ENCODE data around the gene ITPR1.
"Not testable (repeated sequence)": the region's sequence is repeated elsewhere in the genome, so short reads cannot be mapped to it uniquely, and the experiment has no call there.

The ITPR1 gene

DNA sequence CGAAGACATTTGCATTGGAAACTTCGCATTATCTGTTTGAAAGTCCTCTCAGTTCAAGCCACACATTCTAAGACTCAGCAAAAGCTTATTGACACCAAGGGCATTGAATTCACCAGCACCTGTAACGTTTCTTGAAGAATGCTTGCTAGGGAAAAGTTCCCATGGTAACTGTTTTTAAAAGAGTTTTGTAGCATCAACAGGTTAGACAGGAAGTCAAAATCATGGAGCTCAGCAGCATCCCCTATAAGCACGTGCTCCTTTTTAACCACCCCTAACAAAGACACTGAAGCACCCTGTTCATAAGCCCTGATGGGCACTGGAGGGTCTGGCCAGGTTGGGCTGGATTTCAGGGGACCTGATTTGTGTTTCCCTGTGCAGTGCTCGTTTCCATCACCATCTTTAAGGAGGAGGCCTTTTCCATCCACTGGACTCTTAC lies 256.4 kb downstream of the ITPR1 start:
- DNase-seq, result no peak

DNA sequence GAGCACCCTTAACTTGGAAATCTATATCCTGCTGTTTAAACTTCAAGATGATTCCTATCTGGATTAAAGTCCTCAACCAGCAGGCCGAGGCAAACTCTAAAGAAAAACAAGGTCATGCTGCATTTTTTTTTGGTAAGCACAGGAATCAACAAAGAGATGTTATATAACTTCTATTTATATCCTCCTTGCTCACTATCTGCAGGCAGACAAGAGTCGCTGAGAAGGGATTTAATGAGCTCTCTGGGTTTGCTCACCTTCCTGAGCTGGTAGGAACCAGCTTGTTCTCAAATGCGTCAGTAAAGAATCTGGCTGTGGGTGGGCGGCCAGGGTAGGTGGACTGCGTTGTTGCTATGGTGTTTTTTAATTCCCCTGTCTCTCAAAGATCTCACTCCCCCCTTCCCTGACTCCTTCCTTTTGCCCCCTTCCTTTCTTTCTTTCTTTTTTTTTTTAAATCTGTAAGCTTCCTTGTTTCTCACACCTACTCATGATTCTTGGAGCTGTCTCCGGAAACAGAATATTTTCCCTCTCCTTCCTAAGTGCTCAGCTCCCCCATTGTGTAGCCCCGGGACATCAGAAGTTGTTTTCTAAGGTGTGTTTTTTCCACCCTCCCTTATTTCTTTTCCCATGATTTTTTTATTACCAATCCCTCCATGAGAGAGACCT lies 257.3 kb downstream of the ITPR1 start:
- no peak for DNase-seq

- DNase-seq, result no peak
Measured at GRCh38 chr3:4751029-4751501, 257.9 kb downstream of the ITPR1 start.

- DNase-seq, result no peak
Measured at GRCh38 chr3:4751502-4752101, 258.5 kb downstream of the ITPR1 start.

DNA sequence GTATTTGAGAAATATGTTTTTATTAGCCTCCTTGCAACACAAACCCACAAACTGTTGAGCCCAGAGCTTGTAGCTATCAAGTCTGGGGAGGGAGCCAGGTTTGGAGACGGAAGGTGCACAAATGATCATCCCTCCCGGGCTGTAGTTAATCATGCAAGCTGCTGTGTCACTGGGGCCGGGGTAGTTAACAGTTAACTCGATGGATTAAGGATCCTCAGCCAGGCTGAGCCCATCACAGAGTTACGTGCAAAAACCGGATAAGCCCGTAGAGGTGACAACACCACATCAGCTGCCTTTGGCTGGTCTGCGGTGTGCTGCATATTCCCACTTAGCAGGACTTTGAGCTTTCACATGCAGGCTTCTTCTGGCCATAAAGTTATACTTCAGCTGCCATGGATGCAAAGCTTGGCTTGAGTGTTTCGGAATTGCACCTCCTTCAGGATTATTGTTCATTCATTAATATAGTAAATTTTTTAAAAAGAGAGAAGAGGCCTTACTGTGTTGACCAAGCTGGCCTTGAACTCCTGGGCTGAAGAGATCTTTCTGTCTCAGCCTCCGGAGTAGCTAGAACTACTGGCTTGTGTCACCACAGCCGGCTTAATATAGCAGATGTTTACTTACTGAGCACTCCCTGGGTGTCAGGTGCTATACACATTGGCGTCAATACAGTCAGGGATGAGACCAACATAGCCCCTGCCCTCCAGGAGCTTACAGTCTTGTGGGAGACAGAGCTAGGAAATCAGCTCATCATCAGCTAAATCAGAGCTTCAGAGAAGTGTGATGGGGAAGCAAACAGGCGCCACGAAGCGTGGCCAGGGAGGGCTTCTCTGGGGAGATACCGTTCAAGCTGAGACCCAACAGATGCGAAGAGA lies 259.3 kb downstream of the ITPR1 start:
- DNase-seq, result no peak

DNA sequence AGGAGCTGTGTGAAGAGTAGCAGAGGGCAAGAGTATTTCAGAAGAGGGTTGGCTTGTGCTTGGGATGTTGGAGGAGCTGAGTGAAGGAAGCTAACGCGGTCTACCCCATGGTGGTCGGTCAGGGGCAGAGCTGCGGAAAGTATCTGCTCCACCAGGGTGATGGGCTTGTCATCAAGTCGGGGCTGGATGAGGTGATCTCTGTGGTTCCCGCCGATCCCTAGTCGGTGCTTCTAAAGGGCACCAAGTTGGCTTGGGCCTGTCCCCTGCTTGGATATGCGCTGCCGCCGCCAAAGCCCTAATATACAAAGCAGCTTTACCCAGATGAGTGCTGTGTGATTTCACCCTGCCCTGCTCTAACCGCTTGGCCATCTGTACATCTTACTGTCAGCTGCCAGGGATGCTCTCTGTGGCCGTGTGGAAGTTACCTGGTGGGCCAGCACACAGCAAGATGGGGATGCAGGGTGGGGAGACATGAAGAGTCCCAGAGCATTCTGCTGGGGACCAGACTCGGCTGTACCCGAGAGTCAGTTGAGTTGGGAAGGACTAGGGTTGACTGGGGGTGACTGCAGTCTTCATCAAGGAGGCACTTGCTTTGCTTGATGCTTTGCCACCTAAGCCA lies 260.0 kb downstream of the ITPR1 start:
- no peak for DNase-seq

DNA sequence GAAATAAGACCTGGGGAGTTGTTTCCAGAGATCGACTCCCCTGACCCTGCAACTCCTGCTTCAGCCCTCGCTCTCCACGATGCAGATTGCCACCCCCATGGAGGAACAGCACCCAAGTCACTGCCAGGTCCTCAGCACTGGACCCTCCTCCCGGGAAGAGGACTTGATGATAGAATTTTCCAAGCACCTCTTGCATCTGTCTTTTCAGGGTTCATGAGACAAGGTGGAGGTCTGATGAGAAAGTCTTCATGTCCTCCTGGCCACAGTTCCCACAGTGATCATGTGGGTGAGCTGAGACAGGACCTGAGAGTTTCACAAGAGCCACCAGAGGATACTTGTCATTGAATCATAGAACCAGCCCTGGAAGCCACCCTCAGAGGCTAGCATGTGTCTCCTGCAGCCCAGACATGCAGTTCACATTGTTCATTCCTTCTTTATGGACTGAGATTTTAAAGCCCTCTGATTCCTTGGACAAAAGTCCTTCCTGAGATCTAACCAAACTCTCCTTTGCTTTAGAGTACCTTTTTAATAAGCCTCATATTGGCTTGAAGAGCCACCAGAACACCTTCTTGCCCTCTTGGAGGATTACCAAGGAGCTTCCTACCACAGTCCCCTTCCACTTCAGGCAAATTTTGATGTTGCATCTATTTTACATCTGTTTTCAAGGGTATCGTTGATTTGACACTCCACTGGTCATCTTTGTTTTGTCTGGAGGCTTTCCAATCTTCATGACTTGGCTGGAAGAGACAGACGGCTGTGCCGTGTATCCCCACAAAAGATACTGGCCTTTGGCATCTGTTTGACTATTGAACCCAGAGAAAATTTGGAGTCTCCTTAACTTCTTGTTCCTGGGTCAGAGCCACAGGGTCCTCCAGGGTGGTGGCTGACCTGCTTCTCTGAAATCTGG lies 261.3 kb downstream of the ITPR1 start:
- no peak for DNase-seq

DNA sequence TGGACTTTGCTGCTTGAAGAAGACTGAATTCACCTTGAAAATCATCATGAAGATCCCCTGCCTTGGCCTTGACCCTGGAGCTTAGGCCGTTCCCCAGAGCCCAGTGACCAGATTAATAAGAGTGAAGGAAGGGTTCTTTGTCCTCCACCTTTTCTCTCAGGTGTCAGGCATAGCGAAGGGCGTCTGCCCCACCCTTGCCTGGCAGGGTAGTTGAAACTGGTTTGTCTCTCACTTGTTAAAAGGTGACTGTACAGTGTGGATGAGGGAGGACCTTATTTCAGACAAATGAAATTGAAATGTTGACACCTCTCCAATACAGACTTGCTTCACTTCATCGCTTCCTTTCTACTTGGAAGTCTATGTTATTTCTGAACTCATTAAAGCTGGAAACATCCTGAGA lies 262.4 kb downstream of the ITPR1 start:
- no peak for DNase-seq

DNA sequence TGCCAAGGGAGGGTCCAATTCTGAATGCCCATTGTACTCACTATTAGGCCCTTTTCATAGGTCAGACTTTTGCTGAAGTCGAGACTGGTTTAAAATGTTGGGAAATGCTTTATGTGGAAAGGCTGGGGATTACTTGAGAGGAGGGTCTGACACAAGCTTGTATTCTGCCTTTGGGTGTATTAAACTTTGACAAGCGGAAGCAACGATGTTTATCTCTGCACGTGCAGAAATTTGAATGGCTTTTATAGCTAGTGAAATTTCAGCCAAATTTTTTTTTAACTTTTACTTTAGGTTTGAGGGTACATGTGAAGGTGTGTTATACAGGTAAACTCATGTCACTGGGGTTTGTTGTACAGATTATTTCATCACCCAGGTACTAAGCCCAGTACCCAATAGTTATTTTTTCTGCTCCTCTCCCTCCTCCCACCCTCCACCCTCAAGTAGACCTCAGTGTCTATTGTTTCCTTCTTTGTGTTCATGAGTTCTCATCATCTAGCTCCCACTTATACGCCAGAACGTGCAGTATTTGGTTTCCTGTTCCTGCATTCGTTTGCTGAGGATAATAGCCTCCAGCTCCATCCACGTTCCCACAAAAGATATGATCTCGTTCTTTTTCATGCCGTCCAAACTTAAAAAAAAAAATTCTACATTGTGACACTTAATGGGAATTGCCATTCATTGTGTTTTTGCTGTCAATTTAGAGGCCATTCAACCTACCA lies 263.1 kb downstream of the ITPR1 start:
- no peak for DNase-seq

DNA sequence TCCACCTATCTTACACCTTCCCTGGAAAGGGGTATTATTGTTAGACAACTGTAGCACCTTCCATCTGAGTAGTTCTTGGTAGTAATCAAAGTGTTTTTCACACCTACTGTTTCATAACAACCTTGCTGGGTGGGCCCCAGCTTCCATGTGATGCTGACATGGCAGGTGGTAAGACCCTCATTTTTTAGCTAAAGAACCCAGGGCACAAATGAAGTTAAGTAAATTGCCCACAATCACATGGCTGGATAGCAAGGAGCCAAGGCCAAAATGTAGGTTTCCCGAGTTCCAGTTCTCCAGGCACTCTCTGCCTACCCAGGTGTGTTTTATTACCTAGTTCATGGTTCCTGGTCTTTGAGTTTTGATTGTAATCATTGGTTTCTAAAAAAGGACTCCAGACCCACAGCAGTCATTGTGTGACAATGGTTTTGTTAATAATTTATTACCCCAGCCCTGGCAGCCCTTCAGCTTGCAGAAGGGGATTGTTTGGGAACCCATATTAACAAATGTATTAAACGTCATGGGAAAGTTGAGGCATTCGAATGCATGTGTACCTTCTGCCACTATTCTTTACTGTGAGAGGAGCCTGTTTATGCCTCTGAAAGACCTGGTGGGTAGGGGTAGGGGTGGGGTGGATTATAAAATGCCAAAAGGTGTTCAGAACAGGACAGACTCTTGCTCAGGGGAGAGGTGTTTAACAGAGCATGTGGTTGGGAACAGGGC lies 263.9 kb downstream of the ITPR1 start:
- DNase-seq, result no peak

GRCh38 chr3:4757575-4758248 lies 264.6 kb downstream of the ITPR1 start:
- DNase-seq, result no peak

DNA sequence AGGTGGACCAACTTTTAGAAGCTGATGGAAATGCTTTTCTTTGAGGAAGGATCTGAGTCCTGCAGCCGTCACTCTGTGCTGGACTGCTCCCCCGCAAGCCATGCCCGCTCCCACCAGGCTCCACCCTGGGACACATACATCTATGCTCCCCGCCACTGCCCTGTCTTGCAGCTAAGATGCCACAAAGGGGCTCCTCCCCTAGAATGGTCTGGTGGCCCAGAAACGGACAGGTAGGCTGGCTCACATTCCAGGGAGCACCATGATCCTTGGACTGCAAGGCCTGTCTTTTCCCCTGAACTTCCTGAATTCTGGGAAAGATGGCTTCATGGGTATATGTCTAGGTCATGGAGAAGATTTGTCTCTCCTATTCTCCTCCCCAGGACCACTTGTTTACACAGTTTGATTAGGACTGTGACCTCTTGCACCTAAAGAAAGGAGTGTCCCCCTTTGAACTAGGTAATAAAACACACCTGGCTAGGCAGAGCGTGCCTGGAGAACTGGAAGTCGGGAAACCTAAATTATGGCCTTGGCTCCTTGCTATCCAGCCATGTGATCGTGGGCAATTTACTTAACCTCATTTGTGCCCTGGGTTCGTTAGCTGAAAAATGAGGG lies 265.2 kb downstream of the ITPR1 start:
- no peak for DNase-seq

GRCh38 chr3:4758957-4759656 lies 266.0 kb downstream of the ITPR1 start:
- DNase-seq, result no peak

- DNase-seq, result no peak
Measured at GRCh38 chr3:4759689-4760312, 266.7 kb downstream of the ITPR1 start.

GRCh38 chr3:4761759-4762158 lies 268.6 kb downstream of the ITPR1 start:
- DNase-seq, result no peak

- not testable (repeated sequence) for DNase-seq
Measured at GRCh38 chr3:4762481-4763230, 269.5 kb downstream of the ITPR1 start.

DNA sequence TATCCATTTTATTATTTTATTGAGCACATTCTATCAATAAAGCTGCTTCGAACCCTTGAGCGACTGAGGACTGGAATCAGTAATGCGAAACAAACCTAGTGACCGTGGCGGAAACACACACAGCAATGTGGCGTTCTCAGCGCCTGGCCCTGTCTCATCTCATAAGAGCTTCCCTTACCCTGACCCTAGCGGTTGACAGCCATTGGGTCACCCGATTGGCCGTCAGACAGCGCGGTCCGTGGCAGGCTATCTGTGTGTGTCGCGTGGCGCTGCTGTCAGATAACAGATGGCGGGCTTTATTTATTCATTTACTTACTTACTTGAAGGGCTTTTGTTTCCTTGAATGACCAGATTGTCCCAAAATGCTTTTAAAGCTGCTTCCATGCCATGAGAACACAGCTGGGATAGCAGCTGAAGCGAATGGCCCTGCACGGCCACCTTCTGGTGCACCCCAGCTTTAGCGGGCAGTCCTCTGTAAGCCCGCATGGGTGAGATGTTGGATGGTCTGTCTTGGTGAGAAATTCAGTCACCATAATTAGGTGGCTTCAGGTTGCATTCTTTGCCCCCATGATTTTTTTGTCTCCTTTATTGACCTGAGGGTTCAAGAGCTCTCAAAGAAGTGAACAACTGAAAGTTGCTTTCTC lies 270.6 kb downstream of the ITPR1 start:
- no peak for DNase-seq
